Stimulated activated CD4-positive, alpha-beta T cell treated with anti-CD3 and anti-CD28 coated beads, TNF-alpha, amount 100 ng/mL, for 48 hours (primary cell): ENCODE measurements around the gene OSBPL10.

Experiments used
- DNase-seq, 3 donors: peaks; one replicate each; pipeline ENCODE4 v3.0.0-alpha.2; 2020; ENCODE audit warnings: low read depth in 3 of 3

OSBPL10 gene

GRCh38 chr3:31959951-31960792 is 20.9 kb downstream of the OSBPL10 start:
- no peak for DNase-seq

GRCh38 chr3:31959251-31959650 is 21.8 kb downstream of the OSBPL10 start:
- DNase-seq = no peak

GRCh38 chr3:31958701-31959152 is 22.3 kb downstream of the OSBPL10 start:
- DNase-seq = no peak

- no peak for DNase-seq
Measured at GRCh38 chr3:31957106-31957505, 24.0 kb downstream of the OSBPL10 start.

GRCh38 chr3:31955581-31955980 is 25.5 kb downstream of the OSBPL10 start:
- DNase-seq = no peak

GRCh38 chr3:31953636-31954035 is 27.4 kb downstream of the OSBPL10 start:
- DNase-seq = no peak

GRCh38 chr3:31953091-31953490 is 28.0 kb downstream of the OSBPL10 start:
- DNase-seq = no peak

GRCh38 chr3:31952205-31952604 is 28.9 kb downstream of the OSBPL10 start:
- no peak for DNase-seq

GRCh38 chr3:31948280-31948679 is 32.8 kb downstream of the OSBPL10 start:
- no peak for DNase-seq

- no peak for DNase-seq
Measured at GRCh38 chr3:31947671-31948091, 33.4 kb downstream of the OSBPL10 start.

- DNase-seq = no peak
Measured at GRCh38 chr3:31947162-31947561, 33.9 kb downstream of the OSBPL10 start.

- DNase-seq = no peak
Measured at GRCh38 chr3:31946484-31947081, 34.5 kb downstream of the OSBPL10 start.

- no peak for DNase-seq
Measured at GRCh38 chr3:31945738-31946052, 35.4 kb downstream of the OSBPL10 start.

- no peak for DNase-seq
Measured at GRCh38 chr3:31943041-31943440, 38.0 kb downstream of the OSBPL10 start.

- DNase-seq = no peak
Measured at GRCh38 chr3:31942446-31942845, 38.6 kb downstream of the OSBPL10 start.

- no peak for DNase-seq
Measured at GRCh38 chr3:31937225-31937624, 43.8 kb downstream of the OSBPL10 start.

- DNase-seq = no peak
Measured at GRCh38 chr3:31936420-31937060, 44.5 kb downstream of the OSBPL10 start.

GRCh38 chr3:31934866-31935265 is 46.2 kb downstream of the OSBPL10 start:
- DNase-seq = no peak

GRCh38 chr3:31934018-31934417 is 47.0 kb downstream of the OSBPL10 start:
- no peak for DNase-seq

GRCh38 chr3:31932990-31933389 is 48.1 kb downstream of the OSBPL10 start:
- no peak for DNase-seq

- DNase-seq = no peak
Measured at GRCh38 chr3:31929826-31930502, 51.1 kb downstream of the OSBPL10 start.

- no peak for DNase-seq
Measured at GRCh38 chr3:31927811-31928210, 53.3 kb downstream of the OSBPL10 start.
